Ovary (tissue), 3 donors: ENCODE results near the gene CYP4B1.

Experiments
- EP300 ChIP-seq: sonication (generic); formaldehyde crosslinking; IDR thresholded peaks from one replicate; pipeline ENCODE4 v1.6.1; 2017; ENCODE audit warnings: antibody characterized with exemption
- POLR2A ChIP-seq: fragments of 450-650 bp; IDR thresholded peaks from one replicate; pipeline ENCODE4 v1.6.1; 2017; ENCODE audit warnings: antibody characterized with exemption, mild to moderate bottlenecking, moderate library complexity
- TF ChIP-seq, protein P1 (sequence below), 3 donors: fragments of 450-650 bp in 2 of 3; fragments of 200-600 bp in 1 of 3; IDR thresholded peaks; one replicate each; pipeline versions ENCODE4 v1.5.1 to v1.8.0; 2016 to 2022; ENCODE audit warnings: antibody characterized with exemption in 3 of 3, mild to moderate bottlenecking in 1 of 3
- donor health status: DM: no; HTN: no; CAD: no.

DNA sequence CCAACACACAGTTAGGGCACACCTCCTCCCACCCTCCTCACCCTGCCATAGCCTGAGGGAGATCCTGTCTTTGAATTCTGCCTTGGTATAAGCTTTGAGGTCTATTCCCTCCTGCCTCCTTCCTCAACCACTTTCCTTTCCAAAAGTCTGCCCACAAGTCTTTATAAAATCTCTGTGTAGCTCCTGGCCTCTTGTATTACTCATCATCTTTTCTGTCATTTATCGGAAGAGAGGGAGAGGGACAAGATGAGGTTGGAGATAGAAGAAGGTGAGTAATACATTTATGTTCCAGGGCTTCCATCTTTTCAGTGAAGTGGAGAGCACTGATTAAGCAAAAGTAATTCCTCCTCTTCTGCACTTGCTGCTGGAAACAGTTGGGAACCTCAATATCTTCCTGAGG lies 49.4 kb upstream of the CYP4B1 start:
- no peak for TF ChIP-seq POLR2A
- TF ChIP-seq, protein P1, sequence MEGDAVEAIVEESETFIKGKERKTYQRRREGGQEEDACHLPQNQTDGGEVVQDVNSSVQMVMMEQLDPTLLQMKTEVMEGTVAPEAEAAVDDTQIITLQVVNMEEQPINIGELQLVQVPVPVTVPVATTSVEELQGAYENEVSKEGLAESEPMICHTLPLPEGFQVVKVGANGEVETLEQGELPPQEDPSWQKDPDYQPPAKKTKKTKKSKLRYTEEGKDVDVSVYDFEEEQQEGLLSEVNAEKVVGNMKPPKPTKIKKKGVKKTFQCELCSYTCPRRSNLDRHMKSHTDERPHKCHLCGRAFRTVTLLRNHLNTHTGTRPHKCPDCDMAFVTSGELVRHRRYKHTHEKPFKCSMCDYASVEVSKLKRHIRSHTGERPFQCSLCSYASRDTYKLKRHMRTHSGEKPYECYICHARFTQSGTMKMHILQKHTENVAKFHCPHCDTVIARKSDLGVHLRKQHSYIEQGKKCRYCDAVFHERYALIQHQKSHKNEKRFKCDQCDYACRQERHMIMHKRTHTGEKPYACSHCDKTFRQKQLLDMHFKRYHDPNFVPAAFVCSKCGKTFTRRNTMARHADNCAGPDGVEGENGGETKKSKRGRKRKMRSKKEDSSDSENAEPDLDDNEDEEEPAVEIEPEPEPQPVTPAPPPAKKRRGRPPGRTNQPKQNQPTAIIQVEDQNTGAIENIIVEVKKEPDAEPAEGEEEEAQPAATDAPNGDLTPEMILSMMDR (IDR thresholded peaks at IDR 0.05): no peak
- no peak for TF ChIP-seq EP300
